Gastroesophageal sphincter (tissue), 4 donors: ENCODE data around the gene PPP2R5E. TPM values are rescaled to one million over a fixed set of nuclear protein-coding genes. Genes with fewer than 3 reads are reported as not detected.
"Not testable (repeated sequence)": the region's sequence is repeated elsewhere in the genome, so short reads cannot be mapped to it uniquely, and the experiment has no call there.

Experiments used
- ATAC-seq: fragments of 150-250 bp; one replicate; pipeline ENCODE4 v1.9.1; 2016; ENCODE audit warnings: mild to moderate bottlenecking, moderate library complexity
- H3K27ac ChIP-seq, 4 donors: fragments of 200-600 bp; sonication (generic) in 3 of 4; 1 replicate in 3 of 4; 2 replicates in 1 of 4; pipeline ENCODE4 v1.5.1; 2016 to 2019
- H3K27me3 ChIP-seq: fragments of 200-600 bp; sonication (generic); one replicate; pipeline ENCODE4 v1.5.1; 2019
- H3K36me3 ChIP-seq, 2 donors: fragments of 200-600 bp; sonication (generic); one replicate each; pipeline ENCODE4 v1.5.1; 2019; ENCODE audit warnings: control low read depth in 1 of 2
- H3K4me1 ChIP-seq, 3 donors: fragments of 200-600 bp; sonication (generic); 1 replicate in 2 of 3; 2 replicates in 1 of 3; pipeline ENCODE4 v1.5.1; 2016 to 2019; ENCODE audit warnings: control low read depth in 2 of 3
- H3K4me3 ChIP-seq, 2 donors: fragments of 200-600 bp; sonication (generic); one replicate each; pipeline ENCODE4 v1.5.1; 2019; ENCODE audit warnings: mild to moderate bottlenecking in 1 of 2, moderate library complexity in 1 of 2
- H3K9me3 ChIP-seq, 3 donors: fragments of 200-600 bp; sonication (generic); one replicate each; pipeline ENCODE4 v1.5.1; 2017 to 2019; ENCODE audit warnings: control low read depth in 2 of 3
- EP300 ChIP-seq: sonication (generic); formaldehyde crosslinking; IDR thresholded peaks from one replicate; pipeline ENCODE4 v1.6.1; 2017; ENCODE audit warnings: antibody characterized with exemption, mild to moderate bottlenecking
- POLR2A ChIP-seq, 2 donors: fragments of 450-650 bp; IDR thresholded peaks; one replicate each; pipeline ENCODE4 v1.6.1; 2017; ENCODE audit warnings: antibody characterized with exemption in 2 of 2, mild to moderate bottlenecking in 2 of 2, moderate library complexity in 1 of 2
- POLR2AphosphoS5 ChIP-seq: sonication (generic); formaldehyde crosslinking; IDR thresholded peaks from one replicate; pipeline ENCODE4 v1.6.1; 2017; ENCODE audit warnings: antibody characterized with exemption
- WGBS, 2 donors: methylation state at CpG; one replicate each; pipeline ENCODE4 v1.1.5; 2018; ENCODE audit warnings: low coverage in 1 of 2; 5-methylcytosine and 5-hydroxymethylcytosine counted together
- total RNA-seq, 4 donors: library from RNA; depleted of rRNA; stranded (reverse); fragments of >200 nt; gene quantifications; one replicate each; pipeline ENCODE4 v1.1.0, GENCODE V29; 2016
- TF ChIP-seq, protein P1 (sequence below), 4 experiments: fragments of 200-600 bp in 2 of 4; fragments of 450-650 bp in 2 of 4; sonication (generic) in 1 of 4; IDR thresholded peaks; one replicate each; pipeline ENCODE4 v1.5.1; 2017 to 2019; ENCODE audit warnings: antibody characterized with exemption in 4 of 4, mild to moderate bottlenecking in 2 of 4, moderate library complexity in 2 of 4

Gene PPP2R5E
- total RNA-seq, 4 donors from 2014 or later, result 32.8 to 38.0 (median 33.7) TPM

DNA sequence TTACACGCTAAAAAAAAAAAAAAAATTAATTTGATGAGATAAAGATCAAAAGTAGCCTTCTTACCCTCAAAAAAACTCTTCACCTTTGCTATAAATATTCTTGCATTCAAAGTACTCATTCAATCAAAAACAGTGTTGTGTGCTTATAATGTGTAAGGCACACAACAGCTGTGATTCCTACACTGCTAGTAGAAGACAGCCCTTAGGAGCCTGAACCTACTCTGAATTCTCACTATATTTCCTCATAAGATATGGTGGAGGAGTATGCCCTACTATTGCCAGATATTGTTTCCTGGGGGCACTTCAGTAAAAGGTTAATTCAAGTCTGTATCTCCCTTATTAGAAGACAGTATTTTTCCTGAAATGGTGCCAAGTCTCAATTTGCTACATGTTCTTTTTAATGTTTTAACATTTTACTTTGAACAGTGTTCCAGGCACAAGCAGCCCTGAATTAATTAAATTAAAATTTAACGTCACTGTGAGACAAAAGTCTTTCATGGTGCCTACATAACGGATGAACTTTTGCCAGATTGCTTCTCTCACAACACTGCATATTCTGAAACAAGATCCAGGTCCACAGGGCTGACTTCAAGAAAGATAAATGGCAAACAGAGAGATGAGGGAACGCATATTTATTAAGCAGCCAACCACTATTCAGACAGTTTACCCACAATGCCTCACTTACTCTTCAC lies 19.3 kb downstream of the PPP2R5E start:
- H3K27me3 ChIP-seq, result no peaks in the 10 kb centered on the region
- TF ChIP-seq POLR2AphosphoS5 (no peak), EP300 (no peak), POLR2A (IDR thresholded peaks at IDR 0.05) (no peak)
- TF ChIP-seq, protein P1, sequence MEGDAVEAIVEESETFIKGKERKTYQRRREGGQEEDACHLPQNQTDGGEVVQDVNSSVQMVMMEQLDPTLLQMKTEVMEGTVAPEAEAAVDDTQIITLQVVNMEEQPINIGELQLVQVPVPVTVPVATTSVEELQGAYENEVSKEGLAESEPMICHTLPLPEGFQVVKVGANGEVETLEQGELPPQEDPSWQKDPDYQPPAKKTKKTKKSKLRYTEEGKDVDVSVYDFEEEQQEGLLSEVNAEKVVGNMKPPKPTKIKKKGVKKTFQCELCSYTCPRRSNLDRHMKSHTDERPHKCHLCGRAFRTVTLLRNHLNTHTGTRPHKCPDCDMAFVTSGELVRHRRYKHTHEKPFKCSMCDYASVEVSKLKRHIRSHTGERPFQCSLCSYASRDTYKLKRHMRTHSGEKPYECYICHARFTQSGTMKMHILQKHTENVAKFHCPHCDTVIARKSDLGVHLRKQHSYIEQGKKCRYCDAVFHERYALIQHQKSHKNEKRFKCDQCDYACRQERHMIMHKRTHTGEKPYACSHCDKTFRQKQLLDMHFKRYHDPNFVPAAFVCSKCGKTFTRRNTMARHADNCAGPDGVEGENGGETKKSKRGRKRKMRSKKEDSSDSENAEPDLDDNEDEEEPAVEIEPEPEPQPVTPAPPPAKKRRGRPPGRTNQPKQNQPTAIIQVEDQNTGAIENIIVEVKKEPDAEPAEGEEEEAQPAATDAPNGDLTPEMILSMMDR (IDR thresholded peaks at IDR 0.05), result no peak
- no peak overlapping the region for H3K27ac ChIP-seq
- H3K4me1 ChIP-seq, result peaks cover 0 to 34% (median 0%) of the 10 kb centered on the region in 3 donors
- no peak for ATAC-seq
- WGBS, 2 donors, result 39 to 65% methylated on average over 4 of the region's 4 CpGs
- no peaks in the 10 kb centered on the region for H3K9me3 ChIP-seq
- peaks cover 0 to 21% of the 10 kb centered on the region in 2 donors for H3K36me3 ChIP-seq
- H3K4me3 ChIP-seq, result no peak overlapping the region

DNA sequence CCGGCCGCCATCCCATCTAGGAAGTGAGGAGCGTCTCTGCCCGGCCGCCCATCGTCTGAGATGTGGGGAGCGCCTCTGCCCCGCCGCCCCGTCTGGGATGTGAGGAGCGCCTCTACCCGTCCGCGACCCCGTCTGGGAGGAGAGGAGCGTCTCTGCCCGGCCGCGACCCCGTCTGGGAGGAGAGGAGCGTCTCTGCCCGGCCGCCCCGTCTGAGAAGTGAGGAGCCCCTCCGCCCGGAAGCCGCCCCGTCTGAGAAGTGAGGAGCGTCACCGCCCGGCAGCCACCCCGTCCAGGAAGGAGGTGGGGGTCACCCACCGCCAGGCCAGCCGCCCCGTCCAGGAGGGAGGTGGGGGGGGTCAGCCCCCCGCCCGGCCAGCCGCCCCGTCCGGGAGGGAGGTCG lies 20.7 kb downstream of the PPP2R5E start:
- WGBS, 2 donors, result no CpG with 5 or more reads among the region's 41 CpGs
- Histone ChIP-seq H3K4me1 (peaks cover 0 to 43% (median 0%) of the 10 kb centered on the region in 3 donors), H3K36me3 (peaks cover 0 to 21% of the 10 kb centered on the region in 2 donors)
- ATAC-seq, H3K9me3 ChIP-seq, H3K4me3 ChIP-seq, H3K27me3 ChIP-seq, H3K27ac ChIP-seq: not testable (repeated sequence)

DNA sequence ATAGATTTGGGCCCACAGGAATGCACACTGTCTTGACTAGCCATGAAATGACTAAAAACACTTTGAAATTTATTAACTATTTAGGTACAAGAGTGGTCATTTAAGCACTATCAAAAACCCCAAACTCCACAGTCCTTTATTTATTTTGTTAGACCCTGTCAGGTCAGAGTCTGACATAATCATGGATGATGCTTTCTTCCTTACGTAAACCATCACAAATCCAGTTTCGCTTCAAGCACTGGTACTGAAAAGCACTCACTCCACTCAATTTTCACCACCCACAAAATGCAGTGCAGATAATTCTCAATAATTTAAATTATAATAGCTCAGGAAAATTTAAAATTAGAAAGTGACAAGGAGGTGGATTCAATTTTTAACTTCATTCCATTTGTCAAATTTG lies 25.8 kb downstream of the PPP2R5E start:
- H3K27me3 ChIP-seq, result no peaks in the 10 kb centered on the region
- TF ChIP-seq, protein P1 (IDR thresholded peaks at IDR 0.05), result no peak
- no peak overlapping the region for H3K4me3 ChIP-seq
- ATAC-seq, result no peak
- no peaks in the 10 kb centered on the region for H3K9me3 ChIP-seq
- H3K4me1 ChIP-seq, result peaks cover 10 to 50% (median 13%) of the 10 kb centered on the region in 3 donors
- H3K27ac ChIP-seq, result no peak overlapping the region
- H3K36me3 ChIP-seq, result peaks cover 0 to 15% of the 10 kb centered on the region in 2 donors
- 50 to 94% methylated on average over 2 of the region's 2 CpGs for WGBS, 2 donors

DNA sequence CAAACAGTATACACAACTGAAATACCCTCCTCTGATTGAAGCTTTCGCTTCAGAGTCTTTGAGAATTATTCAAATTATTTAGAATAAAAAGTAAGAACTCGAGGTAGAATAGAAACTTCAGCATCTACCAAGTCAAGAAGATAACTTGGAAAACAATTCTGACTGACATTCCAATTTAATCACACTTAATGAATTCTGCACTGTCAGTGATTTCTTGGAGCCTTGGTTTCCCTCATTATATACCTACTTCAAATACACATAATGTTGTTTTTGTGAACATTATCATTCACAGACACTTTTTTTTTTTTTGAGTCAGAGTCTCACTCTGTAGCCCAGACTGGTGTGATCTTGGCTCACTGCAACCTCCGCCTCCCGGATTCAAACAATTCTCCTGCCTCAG lies 27.9 kb downstream of the PPP2R5E start:
- Histone ChIP-seq H3K27ac (no peak overlapping the region), H3K9me3 (no peaks in the 10 kb centered on the region), H3K4me3 (no peak overlapping the region), H3K27me3 (no peaks in the 10 kb centered on the region), H3K36me3 (peaks cover 0 to 7% of the 10 kb centered on the region in 2 donors), H3K4me1 (peaks cover 10 to 66% (median 13%) of the 10 kb centered on the region in 3 donors)
- TF ChIP-seq POLR2AphosphoS5 (no peak), EP300 (no peak)
- ATAC-seq, result no peak
- WGBS, 2 donors, result 87 to 88% methylated on average over 2 to 4 of the region's 4 CpGs

DNA sequence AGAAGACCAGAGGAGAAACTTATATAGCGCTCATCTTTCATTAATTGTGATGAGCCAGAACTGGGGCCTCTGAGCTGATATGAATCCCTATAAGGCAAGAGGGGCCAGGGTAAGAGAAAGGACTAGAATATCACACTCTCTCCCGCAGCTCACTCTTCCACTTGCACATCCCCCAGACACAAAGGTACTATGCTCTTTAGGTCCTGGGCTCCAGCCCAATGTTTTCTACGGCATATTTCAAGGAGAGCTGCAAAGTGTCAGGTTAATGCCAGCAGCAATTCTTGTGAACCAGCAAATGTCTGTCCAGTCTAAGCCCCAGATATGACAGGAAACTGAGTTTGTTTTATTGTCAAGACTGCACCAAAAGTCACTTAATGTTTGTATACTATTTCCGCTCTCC lies 29.4 kb downstream of the PPP2R5E start:
- no peak for ATAC-seq
- H3K27me3 ChIP-seq, result no peaks in the 10 kb centered on the region
- peak overlapping the region in 1 of 4 donors; percentile 8 for H3K27ac ChIP-seq
- no peaks in the 10 kb centered on the region for H3K36me3 ChIP-seq
- peaks cover 10 to 72% (median 13%) of the 10 kb centered on the region in 3 donors for H3K4me1 ChIP-seq
- no peak overlapping the region for H3K4me3 ChIP-seq
- H3K9me3 ChIP-seq, result no peaks in the 10 kb centered on the region
- WGBS, 2 donors, result 36 to 67% methylated on average over 4 of the region's 4 CpGs
- TF ChIP-seq, protein P1 (IDR thresholded peaks at IDR 0.05), result no peak
- TF ChIP-seq POLR2AphosphoS5, result no peak
- TF ChIP-seq POLR2A (IDR thresholded peaks at IDR 0.05), result no peak

DNA sequence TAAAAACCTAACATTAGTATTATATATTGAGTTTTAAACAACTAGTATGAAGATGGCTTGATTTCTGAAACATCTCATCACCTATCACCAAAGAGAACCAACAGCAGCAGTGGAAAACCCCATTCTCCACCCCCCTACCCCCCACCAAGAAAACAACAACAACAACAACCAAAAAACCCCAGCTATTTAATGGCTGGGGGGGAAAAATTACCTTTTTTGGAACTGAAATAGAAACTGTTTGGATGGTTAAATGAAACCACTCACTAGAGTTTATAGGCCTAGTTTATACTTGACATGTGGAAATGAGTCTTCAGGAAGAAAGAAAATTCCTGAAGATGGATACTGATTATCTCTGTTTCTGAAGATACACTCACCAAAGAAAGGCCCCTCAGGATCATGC lies 30.3 kb downstream of the PPP2R5E start:
- no peaks in the 10 kb centered on the region for H3K9me3 ChIP-seq
- peaks cover 10 to 67% (median 13%) of the 10 kb centered on the region in 3 donors for H3K4me1 ChIP-seq
- ATAC-seq, result no peak
- no peak overlapping the region for H3K27ac ChIP-seq
- no peaks in the 10 kb centered on the region for H3K36me3 ChIP-seq
- TF ChIP-seq POLR2AphosphoS5 (no peak), POLR2A (IDR thresholded peaks at IDR 0.05) (no peak), EP300 (no peak)
- TF ChIP-seq, protein P1 (IDR thresholded peaks at IDR 0.05), result no peak
- H3K4me3 ChIP-seq, result no peak overlapping the region
- no peaks in the 10 kb centered on the region for H3K27me3 ChIP-seq
